Measurements from ENCODE around the gene EPHB1.

The EPHB1 gene

GRCh38 chr3:134790065-134790464, 5.0 kb upstream of the EPHB1 start:
- TF ChIP-seq CTCF (IDR thresholded peaks at IDR 0.05), result no peak

GRCh38 chr3:134791992-134792391, 3.1 kb upstream of the EPHB1 start:
- no peak for TF ChIP-seq CTCF (IDR thresholded peaks at IDR 0.05)

GRCh38 chr3:134792700-134793099, 2.4 kb upstream of the EPHB1 start:
- no peak for TF ChIP-seq CTCF (IDR thresholded peaks at IDR 0.05)

- TF ChIP-seq CTCF (IDR thresholded peaks at IDR 0.05), result no peak
These were observed 1.5 kb upstream of the EPHB1 start for GRCh38 chr3:134793562-134793961.

- no peak for TF ChIP-seq CTCF (IDR thresholded peaks at IDR 0.05)
These were observed 737 bp upstream of the EPHB1 start for GRCh38 chr3:134794323-134794722.

GRCh38 chr3:134795746-134796280, 753 bp downstream of the EPHB1 start:
- TF ChIP-seq CTCF (IDR thresholded peaks at IDR 0.05), result no peak

GRCh38 chr3:134796281-134797056, 1.4 kb downstream of the EPHB1 start:
- TF ChIP-seq CTCF (IDR thresholded peaks at IDR 0.05), result no peak
